ENCODE results near the gene GID4. TPM values are rescaled to one million over a fixed set of nuclear protein-coding genes. Genes with fewer than 3 reads are reported as not detected.

GID4 gene
- total and polyA plus RNA-seq, 9 of the 15 experiments (the other 6 are each of a cell fraction or from before 2014, with no cell fraction given), result 1.2 to 6.4 (median 3.7) TPM

- CTCF ChIA-PET (ENCODE audit: low intra/inter-chr PET ratio), result no interaction called here
- DNase-seq (ENCODE audit: extremely low read depth in 1 of 4, low spot score in 3 of 4) (no peak), FAIRE-seq (no peak), ATAC-seq (no peak)
- in situ Hi-C loops (cut with MboI) (no loop called here), intact Hi-C loops (cut with micrococcal nuclease) (no loop called here)
- no peaks in the 10 kb centered on the region for H3K9me1 ChIP-seq (ENCODE audit: control insufficient read depth, insufficient read depth, low read length)
- H3K9me3 ChIP-seq (replicated peaks; ENCODE audit: control insufficient read depth, insufficient read depth, low read depth, low read length), result no peaks in the 10 kb centered on the region
- H3K4me1 ChIP-seq (replicated peaks in 1 of 2; ENCODE audit: control insufficient read depth in 2 of 2, insufficient read depth in 2 of 2, low read length in 2 of 2), result peaks cover 0 to 4% of the 10 kb centered on the region in 2 experiments; a peak in 2 of 5 replicates
- WGBS (ENCODE audit: insufficient coverage, low coverage, missing lambda C conversion rate), result 85% methylated on average over 12 of the region's 14 CpGs
- no peak overlapping the region for H3K27ac ChIP-seq (ENCODE audit: extremely low read depth, low read depth, low read length)
- H3K9ac ChIP-seq (ENCODE audit: insufficient read depth in 1 of 2, low read depth in 2 of 2, low read length in 2 of 2), result peak overlapping the region in 1 of 2 experiments; percentile 17; a peak in 1 of 4 replicates
- peaks cover 7% of the 10 kb centered on the region; the same call in 1 of the 3 replicates for H3K36me3 ChIP-seq (ENCODE audit: control insufficient read depth, insufficient read depth, low read length)
- BruUV-seq (replicated peaks), result no TSS peak
- TF ChIP-seq ZNF589 (CRISPR knock-in tag; IDR thresholded peaks at IDR 0.05; ENCODE audit: low read depth), result no peak
- TF ChIP-seq SNRNP70 (optimal IDR thresholded peaks at IDR 0.05; ENCODE audit: low read depth, low read length), result no peak
- TF ChIP-seq BRCA1 (IDR thresholded peaks at IDR 0.05), result no peak
- no peak for TF ChIP-seq BRCA1 (CRISPR knock-in tag; IDR thresholded peaks at IDR 0.05)
- TF ChIP-seq IRF1 (CRISPR knock-in tag; IDR thresholded peaks at IDR 0.05; ENCODE audit: borderline replicate concordance), result no peak
- TF ChIP-seq SMAD1 (IDR thresholded peaks at IDR 0.05; ENCODE audit: low read depth, low read length, partially characterized antibody), result no peak
- no peaks in the 10 kb centered on the region for H3K27me3 ChIP-seq (ENCODE audit: control insufficient read depth in 2 of 2, insufficient read depth in 2 of 2, low read length in 2 of 2)
- no peaks in the 10 kb centered on the region for H3K79me2 ChIP-seq (ENCODE audit: control insufficient read depth, insufficient read depth, low read length)
- H3K4me2 ChIP-seq (ENCODE audit: insufficient read depth, low read length), result no peak overlapping the region
- POLR2A ChIA-PET, result interaction anchor here (0.6 kb wide), 1 partner anchor 1318 kb away, joined by 3 read pairs; no protein-coding TSS in a partner anchor
- peaks cover 3% of the 10 kb centered on the region; the same call in 1 of the 2 replicates for H4K20me1 ChIP-seq (replicated peaks; ENCODE audit: control insufficient read depth, insufficient read depth, low read length)
- H3K4me3 ChIP-seq, result no peak overlapping the region
- H2AFZ ChIP-seq (ENCODE audit: low read depth, low read length), result no peak overlapping the region
These were observed 68.0 kb downstream of the GID4 start for GRCh38 chr17:18107061-18107790.
